ENCODE data around the gene APOD.
"Not testable (repeated sequence)": the region's sequence is repeated elsewhere in the genome, so short reads cannot be mapped to it uniquely, and the experiment has no call there.

Gene APOD

DNA sequence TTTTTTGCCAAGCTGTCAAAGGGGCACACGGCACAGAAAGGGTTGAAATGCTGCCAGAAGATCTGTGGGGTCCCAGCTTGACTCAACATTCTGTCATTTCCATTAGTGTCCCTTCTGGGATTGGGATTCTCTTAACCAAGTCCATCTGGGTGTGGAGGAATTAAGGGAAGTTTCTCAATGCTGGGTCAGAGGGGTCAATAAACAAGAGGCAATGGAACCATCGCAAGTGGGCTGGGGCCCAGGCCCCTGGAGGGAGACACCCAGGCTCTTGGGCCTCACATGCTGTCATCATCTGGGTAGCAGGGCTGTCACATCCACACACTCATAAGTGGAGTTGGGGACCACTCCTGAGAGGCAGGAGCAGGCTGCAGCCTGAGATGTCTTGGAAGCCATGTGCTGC lies 8.1 kb upstream of the APOD start:
- TF ChIP-seq ARNTL (CRISPR knock-in tag; IDR thresholded peaks at IDR 0.05; ENCODE audit: borderline replicate concordance, low read depth) (no peak), BACH2 (CRISPR knock-in tag; IDR thresholded peaks at IDR 0.05; ENCODE audit: borderline replicate concordance) (no peak), ZFP3 (CRISPR knock-in tag; IDR thresholded peaks at IDR 0.05) (no peak), RARB (CRISPR knock-in tag; IDR thresholded peaks at IDR 0.05) (no peak), PPARA (CRISPR knock-in tag; IDR thresholded peaks at IDR 0.05; ENCODE audit: borderline replicate concordance) (no peak), OSR1 (CRISPR knock-in tag; IDR thresholded peaks at IDR 0.05) (no peak), SNAI2 (CRISPR knock-in tag; IDR thresholded peaks at IDR 0.05) (no peak), ZNF565 (CRISPR knock-in tag; conservative IDR thresholded peaks at IDR 0.05; ENCODE audit: low read depth) (no peak)
- TF ChIP-seq, protein P1, sequence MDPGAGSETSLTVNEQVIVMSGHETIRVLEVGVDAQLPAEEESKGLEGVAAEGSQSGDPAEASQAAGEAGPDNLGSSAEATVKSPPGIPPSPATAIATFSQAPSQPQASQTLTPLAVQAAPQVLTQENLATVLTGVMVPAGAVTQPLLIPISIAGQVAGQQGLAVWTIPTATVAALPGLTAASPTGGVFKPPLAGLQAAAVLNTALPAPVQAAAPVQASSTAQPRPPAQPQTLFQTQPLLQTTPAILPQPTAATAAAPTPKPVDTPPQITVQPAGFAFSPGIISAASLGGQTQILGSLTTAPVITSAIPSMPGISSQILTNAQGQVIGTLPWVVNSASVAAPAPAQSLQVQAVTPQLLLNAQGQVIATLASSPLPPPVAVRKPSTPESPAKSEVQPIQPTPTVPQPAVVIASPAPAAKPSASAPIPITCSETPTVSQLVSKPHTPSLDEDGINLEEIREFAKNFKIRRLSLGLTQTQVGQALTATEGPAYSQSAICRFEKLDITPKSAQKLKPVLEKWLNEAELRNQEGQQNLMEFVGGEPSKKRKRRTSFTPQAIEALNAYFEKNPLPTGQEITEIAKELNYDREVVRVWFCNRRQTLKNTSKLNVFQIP (CRISPR knock-in tag; IDR thresholded peaks at IDR 0.05; ENCODE audit: borderline replicate concordance, low read depth) = no peak
- TF ChIP-seq, protein P2, sequence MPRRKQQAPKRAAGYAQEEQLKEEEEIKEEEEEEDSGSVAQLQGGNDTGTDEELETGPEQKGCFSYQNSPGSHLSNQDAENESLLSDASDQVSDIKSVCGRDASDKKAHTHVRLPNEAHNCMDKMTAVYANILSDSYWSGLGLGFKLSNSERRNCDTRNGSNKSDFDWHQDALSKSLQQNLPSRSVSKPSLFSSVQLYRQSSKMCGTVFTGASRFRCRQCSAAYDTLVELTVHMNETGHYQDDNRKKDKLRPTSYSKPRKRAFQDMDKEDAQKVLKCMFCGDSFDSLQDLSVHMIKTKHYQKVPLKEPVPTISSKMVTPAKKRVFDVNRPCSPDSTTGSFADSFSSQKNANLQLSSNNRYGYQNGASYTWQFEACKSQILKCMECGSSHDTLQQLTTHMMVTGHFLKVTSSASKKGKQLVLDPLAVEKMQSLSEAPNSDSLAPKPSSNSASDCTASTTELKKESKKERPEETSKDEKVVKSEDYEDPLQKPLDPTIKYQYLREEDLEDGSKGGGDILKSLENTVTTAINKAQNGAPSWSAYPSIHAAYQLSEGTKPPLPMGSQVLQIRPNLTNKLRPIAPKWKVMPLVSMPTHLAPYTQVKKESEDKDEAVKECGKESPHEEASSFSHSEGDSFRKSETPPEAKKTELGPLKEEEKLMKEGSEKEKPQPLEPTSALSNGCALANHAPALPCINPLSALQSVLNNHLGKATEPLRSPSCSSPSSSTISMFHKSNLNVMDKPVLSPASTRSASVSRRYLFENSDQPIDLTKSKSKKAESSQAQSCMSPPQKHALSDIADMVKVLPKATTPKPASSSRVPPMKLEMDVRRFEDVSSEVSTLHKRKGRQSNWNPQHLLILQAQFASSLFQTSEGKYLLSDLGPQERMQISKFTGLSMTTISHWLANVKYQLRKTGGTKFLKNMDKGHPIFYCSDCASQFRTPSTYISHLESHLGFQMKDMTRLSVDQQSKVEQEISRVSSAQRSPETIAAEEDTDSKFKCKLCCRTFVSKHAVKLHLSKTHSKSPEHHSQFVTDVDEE (CRISPR knock-in tag; IDR thresholded peaks at IDR 0.05) = no peak
- TF ChIP-seq, protein P3, sequence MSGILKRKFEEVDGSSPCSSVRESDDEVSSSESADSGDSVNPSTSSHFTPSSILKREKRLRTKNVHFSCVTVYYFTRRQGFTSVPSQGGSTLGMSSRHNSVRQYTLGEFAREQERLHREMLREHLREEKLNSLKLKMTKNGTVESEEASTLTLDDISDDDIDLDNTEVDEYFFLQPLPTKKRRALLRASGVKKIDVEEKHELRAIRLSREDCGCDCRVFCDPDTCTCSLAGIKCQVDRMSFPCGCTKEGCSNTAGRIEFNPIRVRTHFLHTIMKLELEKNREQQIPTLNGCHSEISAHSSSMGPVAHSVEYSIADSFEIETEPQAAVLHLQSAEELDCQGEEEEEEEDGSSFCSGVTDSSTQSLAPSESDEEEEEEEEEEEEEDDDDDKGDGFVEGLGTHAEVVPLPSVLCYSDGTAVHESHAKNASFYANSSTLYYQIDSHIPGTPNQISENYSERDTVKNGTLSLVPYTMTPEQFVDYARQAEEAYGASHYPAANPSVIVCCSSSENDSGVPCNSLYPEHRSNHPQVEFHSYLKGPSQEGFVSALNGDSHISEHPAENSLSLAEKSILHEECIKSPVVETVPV (CRISPR knock-in tag; IDR thresholded peaks at IDR 0.05) = no peak
- no peak for ATAC-seq

DNA sequence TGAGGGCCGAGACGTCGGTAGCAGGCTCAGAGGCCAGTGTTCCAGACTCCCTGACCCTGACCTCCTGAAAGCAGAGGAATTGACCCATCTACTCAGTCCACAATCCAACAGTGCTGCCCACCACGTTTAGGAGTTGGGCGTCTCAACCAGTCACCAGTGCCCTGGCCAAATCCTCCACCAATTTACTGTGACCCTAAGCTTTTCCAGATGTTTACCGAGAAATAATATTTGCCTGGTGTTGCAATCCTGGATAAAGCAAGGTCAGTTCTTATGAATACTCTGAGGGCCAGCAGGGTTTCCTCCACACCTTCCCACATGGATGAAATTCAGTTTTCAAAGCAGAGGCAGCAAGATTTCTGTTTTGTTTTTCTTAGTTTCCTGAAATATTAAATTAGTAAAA lies 7.5 kb upstream of the APOD start:
- ATAC-seq = no peak
- TF ChIP-seq ZC3H10 (CRISPR knock-in tag; IDR thresholded peaks at IDR 0.05) = no peak
- TF ChIP-seq GLIS3 (CRISPR knock-in tag; IDR thresholded peaks at IDR 0.05) = no peak
- TF ChIP-seq, protein P4, sequence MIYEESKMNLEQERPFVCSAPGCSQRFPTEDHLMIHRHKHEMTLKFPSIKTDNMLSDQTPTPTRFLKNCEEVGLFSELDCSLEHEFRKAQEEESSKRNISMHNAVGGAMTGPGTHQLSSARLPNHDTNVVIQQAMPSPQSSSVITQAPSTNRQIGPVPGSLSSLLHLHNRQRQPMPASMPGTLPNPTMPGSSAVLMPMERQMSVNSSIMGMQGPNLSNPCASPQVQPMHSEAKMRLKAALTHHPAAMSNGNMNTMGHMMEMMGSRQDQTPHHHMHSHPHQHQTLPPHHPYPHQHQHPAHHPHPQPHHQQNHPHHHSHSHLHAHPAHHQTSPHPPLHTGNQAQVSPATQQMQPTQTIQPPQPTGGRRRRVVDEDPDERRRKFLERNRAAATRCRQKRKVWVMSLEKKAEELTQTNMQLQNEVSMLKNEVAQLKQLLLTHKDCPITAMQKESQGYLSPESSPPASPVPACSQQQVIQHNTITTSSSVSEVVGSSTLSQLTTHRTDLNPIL (CRISPR knock-in tag; IDR thresholded peaks at IDR 0.05; ENCODE audit: low read depth) = no peak
- TF ChIP-seq ESRRG (CRISPR knock-in tag; IDR thresholded peaks at IDR 0.05) = no peak
- TF ChIP-seq SNAI2 (CRISPR knock-in tag; IDR thresholded peaks at IDR 0.05) = no peak
- no peak for TF ChIP-seq ZNF70 (CRISPR knock-in tag; IDR thresholded peaks at IDR 0.05)
- no peak for TF ChIP-seq PPARA (CRISPR knock-in tag; IDR thresholded peaks at IDR 0.05; ENCODE audit: borderline replicate concordance)
- no peak for TF ChIP-seq ARNTL (CRISPR knock-in tag; IDR thresholded peaks at IDR 0.05; ENCODE audit: borderline replicate concordance, low read depth)
- TF ChIP-seq, protein P5, sequence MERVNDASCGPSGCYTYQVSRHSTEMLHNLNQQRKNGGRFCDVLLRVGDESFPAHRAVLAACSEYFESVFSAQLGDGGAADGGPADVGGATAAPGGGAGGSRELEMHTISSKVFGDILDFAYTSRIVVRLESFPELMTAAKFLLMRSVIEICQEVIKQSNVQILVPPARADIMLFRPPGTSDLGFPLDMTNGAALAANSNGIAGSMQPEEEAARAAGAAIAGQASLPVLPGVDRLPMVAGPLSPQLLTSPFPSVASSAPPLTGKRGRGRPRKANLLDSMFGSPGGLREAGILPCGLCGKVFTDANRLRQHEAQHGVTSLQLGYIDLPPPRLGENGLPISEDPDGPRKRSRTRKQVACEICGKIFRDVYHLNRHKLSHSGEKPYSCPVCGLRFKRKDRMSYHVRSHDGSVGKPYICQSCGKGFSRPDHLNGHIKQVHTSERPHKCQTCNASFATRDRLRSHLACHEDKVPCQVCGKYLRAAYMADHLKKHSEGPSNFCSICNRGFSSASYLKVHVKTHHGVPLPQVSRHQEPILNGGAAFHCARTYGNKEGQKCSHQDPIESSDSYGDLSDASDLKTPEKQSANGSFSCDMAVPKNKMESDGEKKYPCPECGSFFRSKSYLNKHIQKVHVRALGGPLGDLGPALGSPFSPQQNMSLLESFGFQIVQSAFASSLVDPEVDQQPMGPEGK (CRISPR knock-in tag; IDR thresholded peaks at IDR 0.05; ENCODE audit: borderline replicate concordance) = no peak
- TF ChIP-seq, protein P3 (CRISPR knock-in tag; IDR thresholded peaks at IDR 0.05) = no peak
- TF ChIP-seq OSR1 (CRISPR knock-in tag; IDR thresholded peaks at IDR 0.05) = no peak
- TF ChIP-seq, protein P2 (CRISPR knock-in tag; IDR thresholded peaks at IDR 0.05) = no peak
- no peak for TF ChIP-seq TOX (CRISPR knock-in tag; IDR thresholded peaks at IDR 0.05; ENCODE audit: borderline replicate concordance)
- no peak for TF ChIP-seq CSDC2 (CRISPR knock-in tag; IDR thresholded peaks at IDR 0.05)
- TF ChIP-seq ZFP30 (CRISPR knock-in tag; IDR thresholded peaks at IDR 0.05) = no peak
- no peak for TF ChIP-seq TCF4 (CRISPR knock-in tag; IDR thresholded peaks at IDR 0.05; ENCODE audit: borderline replicate concordance)

DNA sequence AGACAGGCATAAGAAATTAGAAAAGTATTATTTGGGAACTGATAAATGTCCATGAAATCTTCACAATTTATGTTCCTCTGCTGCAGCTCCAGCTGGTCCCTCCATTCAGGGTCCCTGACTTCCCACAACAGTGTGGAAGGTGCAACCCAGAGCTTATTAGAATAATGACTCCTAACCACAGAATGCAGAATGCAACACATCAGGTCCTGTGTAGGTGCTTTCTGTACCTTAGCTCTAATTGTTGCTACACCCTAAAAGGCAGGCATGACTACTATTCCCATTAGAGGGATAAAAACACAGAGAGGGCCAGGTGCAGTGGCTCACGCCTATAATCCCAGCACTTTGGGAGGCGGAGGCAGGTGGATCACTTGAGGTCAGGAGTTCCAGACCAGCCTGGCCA lies 6.6 kb upstream of the APOD start:
- not testable (repeated sequence) for ATAC-seq

DNA sequence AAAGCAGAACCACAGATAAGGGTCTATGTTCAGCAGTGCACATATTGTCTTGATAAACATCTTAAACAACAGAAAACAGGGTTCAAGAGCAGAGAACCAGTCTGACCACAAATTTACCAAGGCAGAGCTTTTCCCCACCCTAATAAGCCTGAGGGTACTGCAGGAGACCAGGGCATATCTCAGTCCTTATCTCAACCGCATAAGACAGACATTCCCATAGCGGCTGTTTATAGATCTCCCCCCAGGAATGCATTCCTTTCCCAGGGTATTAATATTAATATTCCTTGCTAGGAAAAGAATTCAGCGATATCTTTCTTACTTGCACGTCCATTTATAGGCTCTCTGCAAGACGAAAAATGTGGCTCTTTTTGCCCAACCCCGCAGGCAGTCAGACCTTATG lies 6.1 kb upstream of the APOD start:
- ATAC-seq = not testable (repeated sequence)
